Suprapubic skin (tissue), 4 donors: Measurements from ENCODE around the gene FSTL4. TPM values are rescaled to one million over a fixed set of nuclear protein-coding genes. Genes with fewer than 3 reads are reported as not detected.

Experiments used
- DNase-seq, 2 donors: peaks; one replicate each; pipeline ENCODE4 v3.0.0-alpha.2; 2019; ENCODE audit warnings: low spot score in 2 of 2
- H3K27ac ChIP-seq: fragments of 200-600 bp; sonication (generic); one replicate; pipeline ENCODE4 v1.5.1; 2019
- H3K27me3 ChIP-seq: fragments of 200-600 bp; sonication (generic); one replicate; pipeline ENCODE4 v1.5.1; 2019
- H3K36me3 ChIP-seq: fragments of 200-600 bp; sonication (generic); one replicate; pipeline ENCODE4 v1.5.1; 2019
- H3K4me1 ChIP-seq: fragments of 200-600 bp; sonication (generic); one replicate; pipeline ENCODE4 v1.5.1; 2019
- H3K4me3 ChIP-seq: fragments of 200-600 bp; sonication (generic); one replicate; pipeline ENCODE4 v1.5.1; 2019; ENCODE audit warnings: mild to moderate bottlenecking
- H3K9me3 ChIP-seq: fragments of 200-600 bp; sonication (generic); one replicate; pipeline ENCODE4 v1.5.1; 2019
- EP300 ChIP-seq: sonication (generic); formaldehyde crosslinking; IDR thresholded peaks from one replicate; pipeline ENCODE4 v1.6.1; 2017; ENCODE audit warnings: antibody characterized with exemption
- POLR2A ChIP-seq, 2 donors: fragments of 450-650 bp; IDR thresholded peaks; one replicate each; pipeline ENCODE4 v1.6.1; 2017; ENCODE audit warnings: antibody characterized with exemption in 2 of 2, mild to moderate bottlenecking in 2 of 2, moderate library complexity in 2 of 2
- POLR2AphosphoS5 ChIP-seq, 3 donors: sonication (generic); formaldehyde crosslinking; IDR thresholded peaks; one replicate each; pipeline ENCODE4 v1.6.1; 2017; ENCODE audit warnings: antibody characterized with exemption in 3 of 3
- WGBS: methylation state at CpG from one replicate; pipeline ENCODE4 v1.1.5; 2018; 5-methylcytosine and 5-hydroxymethylcytosine counted together
- total RNA-seq, 4 donors: library from RNA; depleted of rRNA; stranded (reverse); fragments of >200 nt; gene quantifications; one replicate each; pipeline ENCODE4 v1.1.0, GENCODE V29; 2016
- TF ChIP-seq, protein P1 (sequence below), 2 donors: fragments of 200-600 bp in 1 of 2; fragments of 450-650 bp in 1 of 2; sonication (generic) in 1 of 2; IDR thresholded peaks; one replicate each; pipeline ENCODE4 v1.5.1; 2016 to 2019; ENCODE audit warnings: antibody characterized with exemption in 2 of 2, mild to moderate bottlenecking in 1 of 2, moderate library complexity in 1 of 2

FSTL4 gene
- total RNA-seq, 4 donors from 2014 or later = 2.3 to 6.4 (median 5.8) TPM

DNA sequence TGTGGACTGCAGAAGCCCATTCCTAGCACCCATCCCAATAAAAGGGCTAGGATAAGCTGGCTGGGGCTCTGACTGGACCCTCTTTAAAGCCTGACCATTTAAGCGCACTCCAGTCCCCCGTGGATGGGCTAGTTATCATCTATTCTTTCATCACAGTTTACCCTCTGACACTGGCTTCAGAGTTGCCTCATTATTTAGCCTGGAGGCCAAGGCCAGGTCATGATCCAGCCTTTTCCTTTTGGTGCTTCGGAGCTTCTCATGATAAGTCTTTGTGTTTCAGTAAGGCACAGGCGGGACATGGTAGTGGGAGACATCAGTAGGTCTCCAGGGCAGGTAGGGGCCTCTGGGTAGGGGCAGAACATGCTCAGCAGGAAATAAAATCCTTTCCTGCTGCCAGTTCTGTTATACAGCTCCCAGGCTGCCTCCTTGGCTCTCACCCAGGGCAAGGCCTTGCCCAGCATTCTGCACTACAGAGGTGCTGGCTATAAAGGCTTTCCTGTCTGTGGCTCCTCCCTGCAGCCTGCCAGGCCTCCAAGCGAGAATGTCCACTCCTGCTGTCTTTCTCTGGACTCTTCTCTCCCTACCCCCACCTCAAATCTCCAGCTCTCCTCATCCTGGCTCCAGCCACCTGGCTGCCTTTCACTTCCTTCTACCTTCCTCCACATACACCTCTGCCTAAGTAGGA lies 128.8 kb downstream of the FSTL4 start:
- no peaks in the 10 kb centered on the region for H3K27me3 ChIP-seq
- TF ChIP-seq, protein P1, sequence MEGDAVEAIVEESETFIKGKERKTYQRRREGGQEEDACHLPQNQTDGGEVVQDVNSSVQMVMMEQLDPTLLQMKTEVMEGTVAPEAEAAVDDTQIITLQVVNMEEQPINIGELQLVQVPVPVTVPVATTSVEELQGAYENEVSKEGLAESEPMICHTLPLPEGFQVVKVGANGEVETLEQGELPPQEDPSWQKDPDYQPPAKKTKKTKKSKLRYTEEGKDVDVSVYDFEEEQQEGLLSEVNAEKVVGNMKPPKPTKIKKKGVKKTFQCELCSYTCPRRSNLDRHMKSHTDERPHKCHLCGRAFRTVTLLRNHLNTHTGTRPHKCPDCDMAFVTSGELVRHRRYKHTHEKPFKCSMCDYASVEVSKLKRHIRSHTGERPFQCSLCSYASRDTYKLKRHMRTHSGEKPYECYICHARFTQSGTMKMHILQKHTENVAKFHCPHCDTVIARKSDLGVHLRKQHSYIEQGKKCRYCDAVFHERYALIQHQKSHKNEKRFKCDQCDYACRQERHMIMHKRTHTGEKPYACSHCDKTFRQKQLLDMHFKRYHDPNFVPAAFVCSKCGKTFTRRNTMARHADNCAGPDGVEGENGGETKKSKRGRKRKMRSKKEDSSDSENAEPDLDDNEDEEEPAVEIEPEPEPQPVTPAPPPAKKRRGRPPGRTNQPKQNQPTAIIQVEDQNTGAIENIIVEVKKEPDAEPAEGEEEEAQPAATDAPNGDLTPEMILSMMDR (IDR thresholded peaks at IDR 0.05) = no peak
- TF ChIP-seq POLR2A (IDR thresholded peaks at IDR 0.05) (no peak), POLR2AphosphoS5 (IDR thresholded peaks at IDR 0.05) (no peak), EP300 (no peak)
- no peaks in the 10 kb centered on the region for H3K9me3 ChIP-seq
- no peak overlapping the region for H3K4me3 ChIP-seq
- H3K27ac ChIP-seq = no peak overlapping the region
- DNase-seq = no peak
- H3K4me1 ChIP-seq = peaks cover 32% of the 10 kb centered on the region
- 65% methylated on average over 5 of the region's 5 CpGs for WGBS
- no peaks in the 10 kb centered on the region for H3K36me3 ChIP-seq

DNA sequence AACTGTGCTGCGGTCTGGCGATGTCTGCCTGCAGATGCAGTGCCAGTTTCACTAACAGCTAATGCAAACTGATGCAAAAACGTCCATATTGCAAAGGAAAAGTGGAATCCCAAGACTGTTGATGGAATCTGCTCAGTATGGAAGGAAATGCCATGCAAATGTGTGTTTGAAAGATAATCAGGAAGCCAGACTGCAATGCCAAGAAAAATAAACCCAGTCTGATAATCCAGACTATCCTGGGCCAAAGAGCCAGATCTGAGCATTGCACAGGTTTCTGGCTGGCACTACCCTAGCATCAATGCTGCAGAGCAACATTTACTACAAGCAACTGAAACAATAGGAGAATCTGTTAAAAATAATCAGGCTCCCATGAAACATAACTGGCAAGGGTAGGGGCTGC lies 130.3 kb downstream of the FSTL4 start:
- no peak for DNase-seq
- no peaks in the 10 kb centered on the region for H3K9me3 ChIP-seq

GRCh38 chr5:133480866-133481265 lies 131.5 kb downstream of the FSTL4 start:
- no peaks in the 10 kb centered on the region for H3K36me3 ChIP-seq
- WGBS = 100% methylated on average over 7 of the region's 10 CpGs
- peak in 1 of 2 donors; percentile 45 for DNase-seq
- peaks cover 32% of the 10 kb centered on the region for H3K4me1 ChIP-seq
- H3K4me3 ChIP-seq = no peak overlapping the region
- TF ChIP-seq POLR2A (IDR thresholded peaks at IDR 0.05) (no peak), POLR2AphosphoS5 (IDR thresholded peaks at IDR 0.05) (no peak), EP300 (no peak)
- H3K27ac ChIP-seq = no peak overlapping the region
- no peaks in the 10 kb centered on the region for H3K9me3 ChIP-seq
- H3K27me3 ChIP-seq = no peaks in the 10 kb centered on the region

More for the DNA sequence above, 130.3 kb downstream of the FSTL4 start:
- Histone ChIP-seq H3K27me3 (no peaks in the 10 kb centered on the region), H3K27ac (no peak overlapping the region), H3K4me3 (no peak overlapping the region), H3K4me1 (peaks cover 32% of the 10 kb centered on the region), H3K36me3 (no peaks in the 10 kb centered on the region)
- WGBS = 61% methylated on average over 3 of the region's 3 CpGs
- TF ChIP-seq POLR2A (IDR thresholded peaks at IDR 0.05) (no peak), POLR2AphosphoS5 (IDR thresholded peaks at IDR 0.05) (no peak), EP300 (no peak)
- TF ChIP-seq, protein P1 (IDR thresholded peaks at IDR 0.05) = no peak

DNA sequence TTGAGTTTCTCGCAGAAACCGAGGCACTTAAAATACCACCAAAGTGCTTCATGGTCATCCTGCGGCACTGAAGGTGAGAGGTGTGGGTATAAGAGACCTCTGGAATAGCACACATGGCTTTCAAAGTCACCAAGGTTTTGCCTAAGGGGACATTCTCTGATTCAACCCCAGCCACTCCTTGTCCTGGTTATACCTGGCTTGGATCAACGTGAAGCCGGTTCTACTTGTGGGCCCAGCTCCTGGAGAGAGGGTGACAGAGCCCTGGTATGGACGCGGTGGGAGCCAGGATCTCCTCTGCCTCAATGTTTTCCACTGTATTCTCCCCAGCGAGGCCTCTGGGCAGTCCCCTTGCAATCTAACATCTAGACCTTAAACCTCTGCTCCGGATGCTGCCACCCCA lies 132.0 kb downstream of the FSTL4 start:
- peak in 1 of 2 donors; percentile 39 for DNase-seq
- Histone ChIP-seq H3K4me3 (no peak overlapping the region), H3K36me3 (no peaks in the 10 kb centered on the region), H3K9me3 (no peaks in the 10 kb centered on the region), H3K27ac (no peak overlapping the region), H3K4me1 (peaks cover 32% of the 10 kb centered on the region), H3K27me3 (no peaks in the 10 kb centered on the region)
- WGBS = 71% methylated on average over 9 of the region's 9 CpGs
- no peak for TF ChIP-seq EP300
- TF ChIP-seq, protein P1 (IDR thresholded peaks at IDR 0.05) = no peak
- no peak for TF ChIP-seq POLR2AphosphoS5 (IDR thresholded peaks at IDR 0.05)
- TF ChIP-seq POLR2A (IDR thresholded peaks at IDR 0.05) = no peak

GRCh38 chr5:133478199-133478985 lies 133.9 kb downstream of the FSTL4 start:
- H3K27me3 ChIP-seq = no peaks in the 10 kb centered on the region
- H3K36me3 ChIP-seq = no peaks in the 10 kb centered on the region
- TF ChIP-seq, protein P1 (IDR thresholded peaks at IDR 0.05) = no peak
- no peak for TF ChIP-seq POLR2A (IDR thresholded peaks at IDR 0.05)
- no peaks in the 10 kb centered on the region for H3K9me3 ChIP-seq
- 68% methylated on average over 10 of the region's 10 CpGs for WGBS
- H3K4me3 ChIP-seq = no peak overlapping the region
- H3K27ac ChIP-seq = no peak overlapping the region
- peaks cover 25% of the 10 kb centered on the region for H3K4me1 ChIP-seq
- peak; percentile 20 to 48 for DNase-seq
